SK-N-SH (cell line): ENCODE data around the gene CHST11. TPM values are rescaled to one million over a fixed set of nuclear protein-coding genes. Genes with fewer than 3 reads are reported as not detected.

Source experiments
- CTCF ChIA-PET: fragments of 300-600, 350-600 bp; formaldehyde crosslinking; extraction: SDS; loops from one replicate; lab custom pipeline; 2021; lab: Yijun Ruan, JAX
- POLR2A ChIA-PET: fragments of 350-600 bp; sonication (Branson Sonifier 250); formaldehyde crosslinking; extraction: SDS; loops from one replicate; lab custom pipeline; 2020; ENCODE audit warnings: antibody characterized with exemption, inconsistent platforms; lab: Yijun Ruan, JAX
- DNase-seq: peaks from one replicate; pipeline ENCODE4 v3.0.0; 2012
- H2AFZ ChIP-seq: fragments of 200-600 bp; sonication (generic); 2 replicates; pipeline ENCODE4 v1.8.1; 2016; ENCODE audit warnings: antibody characterized with exemption, mild to moderate bottlenecking, low read depth
- H3F3A ChIP-seq: fragments of 200-600 bp; sonication (generic); replicated peaks from 2 replicates; pipeline ENCODE3; 2016; ENCODE audit warnings: antibody characterized with exemption, mild to moderate bottlenecking; ENCODE audit not compliant: insufficient read depth
- H3K27ac ChIP-seq, 2 experiments: fragments of 200-500 bp in 1 of 2; fragments of 200-600 bp in 1 of 2; sonication (Bioruptor generic) in 1 of 2; sonication (generic), shearing (Covaris generic) in 1 of 2; 2 replicates each; pipeline versions ENCODE4 v1.5.1 to v1.6.1; 2014 to 2016; ENCODE audit warnings: low read depth in 2 of 2, inconsistent platforms in 1 of 2, low read length in 1 of 2, mild to moderate bottlenecking in 1 of 2, mixed read lengths in 1 of 2
- H3K27me3 ChIP-seq: fragments of 200-600 bp; sonication (generic), shearing (Covaris generic); 2 replicates; pipeline ENCODE4 v1.6.1; 2016; ENCODE audit warnings: mixed run types; ENCODE audit not compliant: insufficient read depth
- H3K36me3 ChIP-seq, 2 experiments: fragments of 200-500 bp in 1 of 2; fragments of 200-600 bp in 1 of 2; sonication (Bioruptor generic) in 1 of 2; sonication (generic) in 1 of 2; replicated peaks in 1 of 2; 2 replicates each; pipeline versions ENCODE3 to v1.5.1; 2014 to 2016; ENCODE audit warnings: low read length in 1 of 2, mild to moderate bottlenecking in 1 of 2; ENCODE audit not compliant: insufficient read depth in 2 of 2, control insufficient read depth in 1 of 2
- H3K4me1 ChIP-seq, 2 experiments: fragments of 200-500 bp in 1 of 2; fragments of 200-600 bp in 1 of 2; sonication (Bioruptor generic) in 1 of 2; sonication (generic), shearing (Covaris generic) in 1 of 2; 2 replicates each; pipeline versions ENCODE4 v1.5.1 to v1.6.1; 2014 to 2016; ENCODE audit warnings: low read depth in 1 of 2, low read length in 1 of 2, mixed run types in 1 of 2; ENCODE audit not compliant: insufficient read depth in 2 of 2, control insufficient read depth in 1 of 2
- H3K4me2 ChIP-seq: fragments of 200-600 bp; sonication (generic), shearing (Covaris generic); 2 replicates; pipeline ENCODE4 v1.6.1; 2017; ENCODE audit warnings: mixed run types
- H3K4me3 ChIP-seq, 2 experiments: fragments of 200-500 bp in 1 of 2; fragments of 200-600 bp in 1 of 2; sonication (Bioruptor generic) in 1 of 2; sonication (generic), shearing (Covaris generic) in 1 of 2; 2 replicates each; pipeline versions ENCODE4 v1.5.1 to v1.8.1; 2014 to 2016; ENCODE audit warnings: low read depth in 2 of 2, inconsistent platforms in 1 of 2, low read length in 1 of 2, mild to moderate bottlenecking in 1 of 2, mixed read lengths in 1 of 2, moderate library complexity in 1 of 2
- H3K79me2 ChIP-seq: fragments of 200-600 bp; sonication (generic); 2 replicates; pipeline ENCODE4 v1.8.1; 2017; ENCODE audit warnings: mild to moderate bottlenecking; ENCODE audit not compliant: insufficient read depth
- H3K9ac ChIP-seq: fragments of 200-600 bp; sonication (generic); 2 replicates; pipeline ENCODE4 v1.6.1; 2017; ENCODE audit warnings: mixed run types
- H3K9me2 ChIP-seq: fragments of 200-600 bp; sonication (generic); 2 replicates; pipeline ENCODE4 v1.6.1; 2017; ENCODE audit warnings: mixed run types
- H3K9me3 ChIP-seq: fragments of 200-600 bp; sonication (generic); 2 replicates; pipeline ENCODE4 v1.6.1; 2017; ENCODE audit warnings: mixed run types, mild to moderate bottlenecking, moderate library complexity
- H4K20me1 ChIP-seq: fragments of 200-600 bp; sonication (generic); 2 replicates; pipeline ENCODE4 v1.6.1; 2017; ENCODE audit warnings: mild to moderate bottlenecking, mixed run types; ENCODE audit not compliant: insufficient read depth
- CHD2 ChIP-seq: fragments of 150-350 bp; IDR thresholded peaks from 2 replicates; pipeline ENCODE4 v1.6.1; 2018; ENCODE audit warnings: low read length; ENCODE audit not compliant: partially characterized antibody
- ELF1 ChIP-seq: IDR thresholded peaks from 2 replicates; pipeline ENCODE4 v1.4.0; 2012
- EP300 ChIP-seq, 2 experiments: IDR thresholded peaks; 2 replicates each; pipeline versions ENCODE4 v1.4.0 to v1.6.1; 2012; ENCODE audit warnings: borderline replicate concordance in 1 of 2, low read depth in 1 of 2, low read length in 1 of 2
- FOXM1 ChIP-seq: IDR thresholded peaks from 2 replicates; pipeline ENCODE4 v1.4.0; 2012; ENCODE audit warnings: low read depth, mild to moderate bottlenecking
- GABPA ChIP-seq: IDR thresholded peaks from 2 replicates; pipeline ENCODE4 v1.4.0; 2012; ENCODE audit warnings: low read depth, mild to moderate bottlenecking
- MXI1 ChIP-seq: IDR thresholded peaks from 2 replicates; pipeline ENCODE4 v1.6.1; 2012; ENCODE audit warnings: mild to moderate bottlenecking, low read depth, low read length, improper control_type of control experiment
- NRF1 ChIP-seq: IDR thresholded peaks from 2 replicates; pipeline ENCODE4 v1.6.1; 2012; ENCODE audit warnings: low read depth, mild to moderate bottlenecking, low read length
- SMC3 ChIP-seq: IDR thresholded peaks from 2 replicates; pipeline ENCODE4 v1.6.1; 2012; ENCODE audit warnings: low read depth, low read length, improper control_type of control experiment
- TEAD4 ChIP-seq: IDR thresholded peaks from 2 replicates; pipeline ENCODE4 v1.4.0; 2012; ENCODE audit warnings: mild to moderate bottlenecking, borderline replicate concordance; ENCODE audit not compliant: insufficient read depth
- YY1 ChIP-seq: IDR thresholded peaks from 2 replicates; pipeline ENCODE4 v1.4.0; 2012; ENCODE audit warnings: low read depth, mild to moderate bottlenecking
- WGBS: methylation state at CpG from one replicate; pipeline ENCODE4 v1.1.6; 2017; ENCODE audit warnings: low lambda C conversion rate; 5-methylcytosine and 5-hydroxymethylcytosine counted together
- polyA plus RNA-seq, 3 experiments: library from polyadenylated mRNA; depleted of rRNA; stranded (reverse); fragments of >200 nt; gene quantifications; 2 replicates each; pipeline ENCODE4 v1.2.3, GENCODE V29; 2012
- TF ChIP-seq, protein P1 (sequence below): IDR thresholded peaks from 2 replicates; pipeline ENCODE4 v1.4.0; 2012; ENCODE audit warnings: low read depth, borderline replicate concordance
- TF ChIP-seq, protein P2 (sequence below): IDR thresholded peaks from 2 replicates; pipeline ENCODE4 v1.6.1; 2012; ENCODE audit warnings: mild to moderate bottlenecking, low read depth, low read length, moderate library complexity
- TF ChIP-seq, protein P3 (sequence below): fragments of 150-350 bp; IDR thresholded peaks from 2 replicates; pipeline ENCODE4 v1.6.1; 2016; ENCODE audit warnings: mild to moderate bottlenecking, low read depth, low read length
- TF ChIP-seq, protein P4 (sequence below): fragments of 200-600 bp; sonication (generic); IDR thresholded peaks from 2 replicates; pipeline ENCODE4 v1.6.1; 2017; ENCODE audit warnings: antibody characterized with exemption, mild to moderate bottlenecking, moderate library complexity
- TF ChIP-seq, protein P5 (sequence below): IDR thresholded peaks from 2 replicates; pipeline ENCODE4 v1.4.0; 2012; ENCODE audit warnings: low read depth, borderline replicate concordance

CHST11 gene
- polyA plus RNA-seq, 1 of the 3 experiments (the other 2 are of a cell fraction): 18.6 TPM

DNA sequence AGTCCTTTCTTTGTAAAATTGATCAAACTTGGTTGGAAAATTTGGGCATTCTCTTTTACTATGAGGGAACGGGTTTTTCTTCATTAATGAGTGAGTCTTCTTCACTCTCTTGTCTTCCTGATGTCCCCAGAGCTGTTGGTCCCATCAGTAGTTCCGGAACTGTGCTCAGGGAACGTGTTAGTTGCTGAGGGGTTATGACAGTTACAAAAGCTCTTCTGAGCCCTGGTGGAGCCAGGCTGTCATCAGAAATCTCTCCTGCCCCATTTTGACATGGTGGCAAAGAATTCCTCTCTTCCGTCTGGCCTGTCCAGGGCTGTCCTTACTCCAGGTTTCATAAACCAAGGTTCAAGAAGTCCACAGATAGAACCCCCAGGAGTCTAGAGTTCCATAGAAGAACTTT is 292.8 kb downstream of the CHST11 start:
- ChIA-PET POLR2A (no interaction called here), CTCF (interaction anchor here (1.0 kb wide), 2 partner anchors 15 to 20 kb away, joined by 3 read pairs; no protein-coding TSS in a partner anchor)
- Histone ChIP-seq H3K4me3 (no peak overlapping the region), H3F3A (no peaks in the 10 kb centered on the region), H3K9me2 (no peaks in the 10 kb centered on the region), H3K9ac (no peak overlapping the region), H2AFZ (no peak overlapping the region), H3K9me3 (no peaks in the 10 kb centered on the region), H3K4me1 (peaks cover 3 to 11% of the 10 kb centered on the region in 2 experiments; a peak in 1 of 4 replicates), H3K4me2 (no peak overlapping the region), H3K36me3 (no peaks in the 10 kb centered on the region), H4K20me1 (no peaks in the 10 kb centered on the region), H3K79me2 (no peaks in the 10 kb centered on the region), H3K27ac (no peak overlapping the region), H3K27me3 (no peaks in the 10 kb centered on the region)
- no peak for TF ChIP-seq CHD2
- no peak for TF ChIP-seq ELF1
- TF ChIP-seq, protein P1, sequence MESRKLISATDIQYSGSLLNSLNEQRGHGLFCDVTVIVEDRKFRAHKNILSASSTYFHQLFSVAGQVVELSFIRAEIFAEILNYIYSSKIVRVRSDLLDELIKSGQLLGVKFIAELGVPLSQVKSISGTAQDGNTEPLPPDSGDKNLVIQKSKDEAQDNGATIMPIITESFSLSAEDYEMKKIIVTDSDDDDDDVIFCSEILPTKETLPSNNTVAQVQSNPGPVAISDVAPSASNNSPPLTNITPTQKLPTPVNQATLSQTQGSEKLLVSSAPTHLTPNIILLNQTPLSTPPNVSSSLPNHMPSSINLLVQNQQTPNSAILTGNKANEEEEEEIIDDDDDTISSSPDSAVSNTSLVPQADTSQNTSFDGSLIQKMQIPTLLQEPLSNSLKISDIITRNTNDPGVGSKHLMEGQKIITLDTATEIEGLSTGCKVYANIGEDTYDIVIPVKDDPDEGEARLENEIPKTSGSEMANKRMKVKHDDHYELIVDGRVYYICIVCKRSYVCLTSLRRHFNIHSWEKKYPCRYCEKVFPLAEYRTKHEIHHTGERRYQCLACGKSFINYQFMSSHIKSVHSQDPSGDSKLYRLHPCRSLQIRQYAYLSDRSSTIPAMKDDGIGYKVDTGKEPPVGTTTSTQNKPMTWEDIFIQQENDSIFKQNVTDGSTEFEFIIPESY: no peak
- no peak for TF ChIP-seq GABPA
- no peak for TF ChIP-seq MXI1
- no peak for TF ChIP-seq EP300 (IDR thresholded peaks at IDR 0.05; ENCODE audit: borderline replicate concordance in 1 of 2, low read depth in 1 of 2, low read length in 1 of 2)
- no peak for TF ChIP-seq SMC3
- TF ChIP-seq, protein P2, sequence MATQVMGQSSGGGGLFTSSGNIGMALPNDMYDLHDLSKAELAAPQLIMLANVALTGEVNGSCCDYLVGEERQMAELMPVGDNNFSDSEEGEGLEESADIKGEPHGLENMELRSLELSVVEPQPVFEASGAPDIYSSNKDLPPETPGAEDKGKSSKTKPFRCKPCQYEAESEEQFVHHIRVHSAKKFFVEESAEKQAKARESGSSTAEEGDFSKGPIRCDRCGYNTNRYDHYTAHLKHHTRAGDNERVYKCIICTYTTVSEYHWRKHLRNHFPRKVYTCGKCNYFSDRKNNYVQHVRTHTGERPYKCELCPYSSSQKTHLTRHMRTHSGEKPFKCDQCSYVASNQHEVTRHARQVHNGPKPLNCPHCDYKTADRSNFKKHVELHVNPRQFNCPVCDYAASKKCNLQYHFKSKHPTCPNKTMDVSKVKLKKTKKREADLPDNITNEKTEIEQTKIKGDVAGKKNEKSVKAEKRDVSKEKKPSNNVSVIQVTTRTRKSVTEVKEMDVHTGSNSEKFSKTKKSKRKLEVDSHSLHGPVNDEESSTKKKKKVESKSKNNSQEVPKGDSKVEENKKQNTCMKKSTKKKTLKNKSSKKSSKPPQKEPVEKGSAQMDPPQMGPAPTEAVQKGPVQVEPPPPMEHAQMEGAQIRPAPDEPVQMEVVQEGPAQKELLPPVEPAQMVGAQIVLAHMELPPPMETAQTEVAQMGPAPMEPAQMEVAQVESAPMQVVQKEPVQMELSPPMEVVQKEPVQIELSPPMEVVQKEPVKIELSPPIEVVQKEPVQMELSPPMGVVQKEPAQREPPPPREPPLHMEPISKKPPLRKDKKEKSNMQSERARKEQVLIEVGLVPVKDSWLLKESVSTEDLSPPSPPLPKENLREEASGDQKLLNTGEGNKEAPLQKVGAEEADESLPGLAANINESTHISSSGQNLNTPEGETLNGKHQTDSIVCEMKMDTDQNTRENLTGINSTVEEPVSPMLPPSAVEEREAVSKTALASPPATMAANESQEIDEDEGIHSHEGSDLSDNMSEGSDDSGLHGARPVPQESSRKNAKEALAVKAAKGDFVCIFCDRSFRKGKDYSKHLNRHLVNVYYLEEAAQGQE: no peak
- no peak for TF ChIP-seq FOXM1
- TF ChIP-seq, protein P3, sequence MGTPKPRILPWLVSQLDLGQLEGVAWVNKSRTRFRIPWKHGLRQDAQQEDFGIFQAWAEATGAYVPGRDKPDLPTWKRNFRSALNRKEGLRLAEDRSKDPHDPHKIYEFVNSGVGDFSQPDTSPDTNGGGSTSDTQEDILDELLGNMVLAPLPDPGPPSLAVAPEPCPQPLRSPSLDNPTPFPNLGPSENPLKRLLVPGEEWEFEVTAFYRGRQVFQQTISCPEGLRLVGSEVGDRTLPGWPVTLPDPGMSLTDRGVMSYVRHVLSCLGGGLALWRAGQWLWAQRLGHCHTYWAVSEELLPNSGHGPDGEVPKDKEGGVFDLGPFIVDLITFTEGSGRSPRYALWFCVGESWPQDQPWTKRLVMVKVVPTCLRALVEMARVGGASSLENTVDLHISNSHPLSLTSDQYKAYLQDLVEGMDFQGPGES: no peak
- TF ChIP-seq NRF1: no peak
- no peak for TF ChIP-seq TEAD4
- no peak for TF ChIP-seq YY1
- TF ChIP-seq, protein P4, sequence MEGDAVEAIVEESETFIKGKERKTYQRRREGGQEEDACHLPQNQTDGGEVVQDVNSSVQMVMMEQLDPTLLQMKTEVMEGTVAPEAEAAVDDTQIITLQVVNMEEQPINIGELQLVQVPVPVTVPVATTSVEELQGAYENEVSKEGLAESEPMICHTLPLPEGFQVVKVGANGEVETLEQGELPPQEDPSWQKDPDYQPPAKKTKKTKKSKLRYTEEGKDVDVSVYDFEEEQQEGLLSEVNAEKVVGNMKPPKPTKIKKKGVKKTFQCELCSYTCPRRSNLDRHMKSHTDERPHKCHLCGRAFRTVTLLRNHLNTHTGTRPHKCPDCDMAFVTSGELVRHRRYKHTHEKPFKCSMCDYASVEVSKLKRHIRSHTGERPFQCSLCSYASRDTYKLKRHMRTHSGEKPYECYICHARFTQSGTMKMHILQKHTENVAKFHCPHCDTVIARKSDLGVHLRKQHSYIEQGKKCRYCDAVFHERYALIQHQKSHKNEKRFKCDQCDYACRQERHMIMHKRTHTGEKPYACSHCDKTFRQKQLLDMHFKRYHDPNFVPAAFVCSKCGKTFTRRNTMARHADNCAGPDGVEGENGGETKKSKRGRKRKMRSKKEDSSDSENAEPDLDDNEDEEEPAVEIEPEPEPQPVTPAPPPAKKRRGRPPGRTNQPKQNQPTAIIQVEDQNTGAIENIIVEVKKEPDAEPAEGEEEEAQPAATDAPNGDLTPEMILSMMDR: no peak
- TF ChIP-seq, protein P5, sequence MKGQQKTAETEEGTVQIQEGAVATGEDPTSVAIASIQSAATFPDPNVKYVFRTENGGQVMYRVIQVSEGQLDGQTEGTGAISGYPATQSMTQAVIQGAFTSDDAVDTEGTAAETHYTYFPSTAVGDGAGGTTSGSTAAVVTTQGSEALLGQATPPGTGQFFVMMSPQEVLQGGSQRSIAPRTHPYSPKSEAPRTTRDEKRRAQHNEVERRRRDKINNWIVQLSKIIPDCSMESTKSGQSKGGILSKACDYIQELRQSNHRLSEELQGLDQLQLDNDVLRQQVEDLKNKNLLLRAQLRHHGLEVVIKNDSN: no peak
- WGBS: 85% methylated on average over 4 of the region's 4 CpGs
- DNase-seq: no peak
